AG04450 (cell line): Measurements from ENCODE around the gene METRNL. TPM values are rescaled to one million over a fixed set of nuclear protein-coding genes. Genes with fewer than 3 reads are reported as not detected.

ENCODE experiments used
- CTCF ChIA-PET: fragments of 300-600, 350-600 bp; formaldehyde crosslinking; extraction: SDS; loops from one replicate; lab custom pipeline; 2022; ENCODE audit warnings: antibody characterized with exemption, inconsistent platforms; lab: Charles Lee
- POLR2A ChIA-PET: fragments of 350-600 bp; formaldehyde crosslinking; extraction: SDS; loops from one replicate; lab custom pipeline; 2021; ENCODE audit warnings: antibody characterized with exemption, inconsistent platforms; lab: Yijun Ruan, JAX
- DNase-seq: peaks from one replicate; pipeline ENCODE4 v3.0.0-alpha.2; 2011; ENCODE audit warnings: low read depth, low spot score
- H3K27ac ChIP-seq: one replicate; pipeline ENCODE4 v1.5.1; 2012; ENCODE audit warnings: low read depth, low read length, control low read depth
- H3K27me3 ChIP-seq: one replicate; pipeline ENCODE4 v1.6.0; 2012; ENCODE audit warnings: low read length; ENCODE audit not compliant: control insufficient read depth, insufficient read depth
- H3K4me3 ChIP-seq: 2 replicates; pipeline ENCODE4 v1.5.1; 2011; ENCODE audit warnings: mild to moderate bottlenecking, low read depth, low read length, control low read depth
- H3K9me3 ChIP-seq: 2 replicates; pipeline ENCODE4 v1.5.1; 2012; ENCODE audit warnings: low read length; ENCODE audit not compliant: control insufficient read depth, insufficient read depth
- CTCF ChIP-seq: IDR thresholded peaks from 2 replicates; pipeline ENCODE4 v1.5.1; 2011; ENCODE audit warnings: low read depth, low read length, control low read depth, inconsistent platforms
- polyA plus RNA-seq: library from polyadenylated mRNA; depleted of rRNA; stranded (reverse); fragments of >200 nt; gene quantifications from 2 replicates; pipeline ENCODE4 v1.2.3, GENCODE V29; 2011

METRNL gene
- polyA plus RNA-seq, 1 experiment = 10.9 TPM

- ChIA-PET CTCF (interaction anchor here (0.5 kb wide), 1 partner anchor 293 kb away, joined by 4 read pairs; no protein-coding TSS in a partner anchor), POLR2A (no interaction called here)
- no peak for TF ChIP-seq CTCF
- H3K4me3 ChIP-seq = no peak overlapping the region
- no peak overlapping the region for H3K27ac ChIP-seq
- H3K27me3 ChIP-seq = no peaks in the 10 kb centered on the region
- DNase-seq = no peak
- peaks cover 6% of the 10 kb centered on the region; the same call in 1 of the 2 replicates for H3K9me3 ChIP-seq
Observed at GRCh38 chr17:83072600-83073358, 6.6 kb upstream of the METRNL start.

- H3K9me3 ChIP-seq = peaks cover 6% of the 10 kb centered on the region; the same call in 1 of the 2 replicates
- no peak overlapping the region for H3K4me3 ChIP-seq
- CTCF ChIA-PET = no interaction called here
- no peak for DNase-seq
- peaks cover 6% of the 10 kb centered on the region for H3K27me3 ChIP-seq
- no peak for TF ChIP-seq CTCF
- no peak overlapping the region for H3K27ac ChIP-seq
- POLR2A ChIA-PET = no interaction called here
Observed at GRCh38 chr17:83073389-83074063, 5.9 kb upstream of the METRNL start.

- ChIA-PET CTCF (no interaction called here), POLR2A (no interaction called here)
- H3K27ac ChIP-seq = no peak overlapping the region
- no peak overlapping the region for H3K4me3 ChIP-seq
- TF ChIP-seq CTCF = no peak
- peaks cover 6% of the 10 kb centered on the region; the same call in 1 of the 2 replicates for H3K9me3 ChIP-seq
- H3K27me3 ChIP-seq = peaks cover 9% of the 10 kb centered on the region
- DNase-seq = no peak
Observed at GRCh38 chr17:83074486-83075223, 4.8 kb upstream of the METRNL start.

- Histone ChIP-seq H3K9me3 (peaks cover 6% of the 10 kb centered on the region; the same call in 1 of the 2 replicates), H3K4me3 (no peak overlapping the region), H3K27me3 (peaks cover 9% of the 10 kb centered on the region), H3K27ac (no peak overlapping the region)
- DNase-seq = no peak
- POLR2A ChIA-PET = no interaction called here
- no peak for TF ChIP-seq CTCF
- CTCF ChIA-PET = no interaction called here
Observed at GRCh38 chr17:83075270-83075880, 4.0 kb upstream of the METRNL start.
